Activated T-cell treated with anti-CD3 and anti-CD28 coated beads for 48 hours (primary cell): Measurements from ENCODE around the gene CTSL.

ENCODE experiments used
- DNase-seq: peaks from one replicate; pipeline ENCODE4 v3.0.0-alpha.2; 2020; ENCODE audit warnings: low read depth

CTSL gene

GRCh38 chr9:87760529-87760928, 34.6 kb downstream of the CTSL start:
- DNase-seq = no peak

GRCh38 chr9:87763286-87763685, 37.4 kb downstream of the CTSL start:
- DNase-seq = no peak

DNA sequence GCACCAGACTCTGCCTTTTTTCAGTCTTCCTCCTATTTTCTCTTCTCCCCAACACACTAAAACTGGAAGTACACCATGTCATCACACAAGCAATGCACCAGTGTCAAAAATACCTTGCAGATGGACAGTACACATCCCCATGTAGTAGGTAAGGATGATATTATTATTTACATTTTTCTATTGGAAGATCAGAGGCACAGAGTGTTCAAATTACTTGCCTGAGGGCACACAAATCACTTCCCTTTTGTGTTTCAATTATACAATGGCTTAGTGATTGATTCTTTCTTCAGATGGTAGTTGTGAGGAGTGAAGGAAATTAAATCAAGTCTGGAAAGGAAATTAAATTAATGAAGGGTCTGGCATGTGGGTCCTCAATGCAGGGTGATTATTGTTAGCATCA, 39.6 kb downstream of the CTSL start:
- DNase-seq = no peak

DNA sequence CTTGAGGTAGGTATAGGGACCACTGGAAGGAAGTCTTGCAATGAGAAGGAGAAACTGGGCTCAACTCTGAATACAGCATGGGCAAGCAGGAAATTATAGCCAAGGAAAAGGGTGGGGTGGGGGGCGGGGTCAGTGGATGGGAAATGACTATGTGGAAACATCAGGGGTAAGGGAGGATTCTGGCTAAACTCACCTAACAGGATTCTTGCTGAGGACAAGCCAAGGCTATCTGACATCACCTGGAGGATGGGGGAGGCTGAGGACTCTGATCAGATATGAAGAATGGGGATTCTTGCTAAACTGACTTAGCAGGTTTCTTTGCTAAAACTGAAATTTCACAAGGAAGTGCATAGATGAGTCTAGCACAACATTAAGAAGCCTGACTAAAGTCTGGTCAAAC, 40.8 kb downstream of the CTSL start:
- DNase-seq = no peak

- DNase-seq = no peak
Measured at GRCh38 chr9:87770616-87771315, 44.8 kb downstream of the CTSL start.

- DNase-seq = no peak
Measured at GRCh38 chr9:87771316-87772006, 45.5 kb downstream of the CTSL start.

- no peak for DNase-seq
Measured at GRCh38 chr9:87776481-87777379, 50.8 kb downstream of the CTSL start.

DNA sequence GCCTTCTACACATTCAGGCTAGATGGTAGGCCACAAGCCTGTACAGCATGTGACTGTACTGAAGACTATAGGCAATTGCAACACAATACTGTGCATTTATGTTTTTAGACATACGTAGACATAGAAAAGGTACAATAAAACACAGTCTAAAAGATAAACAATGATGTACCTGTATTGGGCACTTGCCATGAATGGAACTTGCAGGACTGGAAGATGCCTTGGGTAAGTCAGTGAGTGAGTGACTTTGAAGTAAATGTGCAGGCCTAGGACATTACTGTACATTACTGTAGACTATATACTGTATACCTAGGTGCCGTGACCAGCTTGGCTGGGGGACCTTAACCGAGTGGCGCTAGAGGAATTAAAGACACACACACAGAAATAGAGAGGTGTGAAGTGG, 53.1 kb downstream of the CTSL start:
- DNase-seq = no peak
